ENCODE results near the gene BRME1. TPM values are rescaled to one million over a fixed set of nuclear protein-coding genes. Genes with fewer than 3 reads are reported as not detected.

BRME1 gene
- total RNA-seq, 2 donors from 2014 or later = 0.28 to 0.70 TPM

DNA sequence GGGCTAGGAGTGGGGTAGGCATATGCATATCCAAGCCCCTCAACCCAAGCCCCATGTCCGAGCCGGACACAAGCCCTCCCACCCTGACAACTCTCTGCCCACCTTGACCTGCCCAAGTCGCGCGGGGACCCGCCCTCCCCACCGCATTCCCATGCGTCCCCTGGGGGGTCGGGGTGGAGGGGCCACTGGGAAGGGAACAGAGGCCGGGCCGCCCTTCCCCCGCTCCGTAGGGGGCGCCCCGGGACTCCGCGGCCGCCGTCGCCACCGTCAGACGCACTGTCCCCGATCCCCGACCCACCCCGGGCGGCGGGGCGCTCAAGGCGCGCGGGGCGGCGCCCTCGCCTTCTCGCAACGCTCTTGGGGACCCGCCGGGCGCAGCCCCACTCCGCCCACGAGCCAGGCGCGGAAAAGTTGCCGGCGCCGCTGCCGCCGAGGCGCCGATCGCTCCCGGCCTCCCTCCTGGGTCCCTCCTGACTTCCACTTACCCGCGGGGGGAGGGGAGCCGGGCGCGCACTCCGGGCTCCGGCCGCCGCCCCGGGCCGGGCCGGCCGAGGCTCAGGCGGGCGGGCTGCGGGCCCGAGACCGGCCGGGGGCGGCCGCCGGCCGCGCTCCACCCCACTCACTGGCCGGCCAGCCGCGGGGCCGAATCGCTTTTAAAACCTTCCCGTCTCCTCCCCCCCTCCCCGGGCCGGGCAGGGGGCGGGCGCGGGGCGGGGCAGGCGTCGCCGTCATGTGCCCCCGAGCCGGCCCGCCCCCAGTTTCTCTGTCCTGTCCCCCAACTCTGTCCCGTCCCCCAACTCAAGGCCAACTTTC is 63.4 kb downstream of the BRME1 start:
- peaks cover 0 to 68% of the 10 kb centered on the region in 2 donors for H3K4me1 ChIP-seq

DNA sequence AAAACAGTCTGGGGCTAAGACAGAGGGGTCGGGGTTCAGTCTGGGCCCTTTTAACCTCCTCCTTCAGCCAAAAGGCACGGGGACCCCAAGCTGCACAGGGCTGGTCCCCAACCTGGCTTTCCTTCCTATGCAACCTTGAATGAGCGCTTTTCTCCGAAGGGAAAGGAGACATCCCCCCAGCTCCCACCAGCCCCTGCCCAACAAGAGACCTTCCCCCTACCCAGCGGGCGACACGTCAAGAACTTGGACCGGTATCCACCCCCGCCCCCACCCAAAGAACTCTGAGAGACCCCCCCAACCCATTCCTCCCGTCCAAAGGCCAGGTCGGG is 64.0 kb downstream of the BRME1 start:
- no peak for DNase-seq (ENCODE audit: low spot score)
- TF ChIP-seq, protein P1, sequence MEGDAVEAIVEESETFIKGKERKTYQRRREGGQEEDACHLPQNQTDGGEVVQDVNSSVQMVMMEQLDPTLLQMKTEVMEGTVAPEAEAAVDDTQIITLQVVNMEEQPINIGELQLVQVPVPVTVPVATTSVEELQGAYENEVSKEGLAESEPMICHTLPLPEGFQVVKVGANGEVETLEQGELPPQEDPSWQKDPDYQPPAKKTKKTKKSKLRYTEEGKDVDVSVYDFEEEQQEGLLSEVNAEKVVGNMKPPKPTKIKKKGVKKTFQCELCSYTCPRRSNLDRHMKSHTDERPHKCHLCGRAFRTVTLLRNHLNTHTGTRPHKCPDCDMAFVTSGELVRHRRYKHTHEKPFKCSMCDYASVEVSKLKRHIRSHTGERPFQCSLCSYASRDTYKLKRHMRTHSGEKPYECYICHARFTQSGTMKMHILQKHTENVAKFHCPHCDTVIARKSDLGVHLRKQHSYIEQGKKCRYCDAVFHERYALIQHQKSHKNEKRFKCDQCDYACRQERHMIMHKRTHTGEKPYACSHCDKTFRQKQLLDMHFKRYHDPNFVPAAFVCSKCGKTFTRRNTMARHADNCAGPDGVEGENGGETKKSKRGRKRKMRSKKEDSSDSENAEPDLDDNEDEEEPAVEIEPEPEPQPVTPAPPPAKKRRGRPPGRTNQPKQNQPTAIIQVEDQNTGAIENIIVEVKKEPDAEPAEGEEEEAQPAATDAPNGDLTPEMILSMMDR (IDR thresholded peaks at IDR 0.05) = no peak
- Histone ChIP-seq H3K9me3 (no peaks in the 10 kb centered on the region), H3K27me3 (no peaks in the 10 kb centered on the region), H3K4me1 (peaks cover 0 to 71% of the 10 kb centered on the region in 2 donors), H3K27ac (peak overlapping the region; percentile 98 to 100), H3K4me3 (peak overlapping the region; percentile 99 to 100), H3K36me3 (peaks cover 20% of the 10 kb centered on the region)

More for the DNA sequence above, 63.4 kb downstream of the BRME1 start:
- Histone ChIP-seq H3K36me3 (peaks cover 15% of the 10 kb centered on the region), H3K4me3 (peak overlapping the region; percentile 99 to 100), H3K27ac (peak overlapping the region; percentile 98 to 100), H3K9me3 (no peaks in the 10 kb centered on the region), H3K27me3 (no peaks in the 10 kb centered on the region)
- peak; percentile 91 for DNase-seq (ENCODE audit: low spot score)
- TF ChIP-seq, protein P1 (IDR thresholded peaks at IDR 0.05) = peak in 1 of 2 donors; percentile 31

DNA sequence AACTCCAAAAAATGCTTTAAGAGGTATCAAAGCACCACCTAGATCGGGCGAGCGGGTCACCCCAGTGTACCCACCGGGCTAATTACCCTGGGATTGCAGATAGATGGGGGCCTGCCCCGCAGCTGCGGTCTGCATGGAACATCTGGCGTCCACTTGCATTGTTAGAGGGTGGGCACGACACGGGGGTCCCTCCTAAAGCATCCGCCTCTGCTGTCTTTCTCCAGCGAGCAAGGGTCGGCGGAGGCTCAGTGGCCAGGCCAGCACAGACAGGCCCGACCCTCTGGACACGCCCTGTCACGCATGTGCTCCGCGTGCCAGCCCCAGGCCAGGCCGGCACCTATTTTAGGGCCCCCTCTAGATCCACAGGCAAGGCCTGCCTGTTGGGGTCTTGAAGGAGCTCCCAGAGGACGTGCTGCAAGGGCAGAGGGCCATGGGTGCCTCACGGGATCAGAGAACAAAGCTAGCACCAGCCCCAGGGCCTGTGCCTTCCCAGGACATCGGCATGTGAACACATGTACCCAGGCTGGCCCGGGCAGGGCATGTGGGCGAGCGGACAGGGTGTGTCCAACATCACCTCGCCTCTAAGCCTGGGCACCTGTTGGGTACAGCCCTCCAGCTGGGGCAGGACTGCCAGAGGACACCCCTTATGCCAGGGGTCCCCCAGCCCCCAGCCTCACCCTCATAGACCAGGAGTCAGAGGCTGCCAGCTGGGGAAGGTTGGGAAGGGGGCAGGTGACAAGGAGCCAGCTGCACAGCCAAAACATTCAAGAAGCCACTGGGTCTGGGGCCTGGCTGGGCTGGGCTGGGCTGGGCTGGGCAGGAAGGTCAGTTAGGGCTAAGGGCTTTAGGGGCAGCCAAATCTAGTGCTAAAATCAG is 64.6 kb downstream of the BRME1 start:
- no peaks in the 10 kb centered on the region for H3K27me3 ChIP-seq
- TF ChIP-seq, protein P1 (IDR thresholded peaks at IDR 0.05) = no peak
- peak overlapping the region; percentile 99 to 100 for H3K4me3 ChIP-seq
- H3K36me3 ChIP-seq = peaks cover 25% of the 10 kb centered on the region
- no peaks in the 10 kb centered on the region for H3K9me3 ChIP-seq
- H3K4me1 ChIP-seq = peaks cover 0 to 71% of the 10 kb centered on the region in 2 donors
- H3K27ac ChIP-seq = peak overlapping the region; percentile 98 to 100
- no peak for DNase-seq (ENCODE audit: low spot score)

DNA sequence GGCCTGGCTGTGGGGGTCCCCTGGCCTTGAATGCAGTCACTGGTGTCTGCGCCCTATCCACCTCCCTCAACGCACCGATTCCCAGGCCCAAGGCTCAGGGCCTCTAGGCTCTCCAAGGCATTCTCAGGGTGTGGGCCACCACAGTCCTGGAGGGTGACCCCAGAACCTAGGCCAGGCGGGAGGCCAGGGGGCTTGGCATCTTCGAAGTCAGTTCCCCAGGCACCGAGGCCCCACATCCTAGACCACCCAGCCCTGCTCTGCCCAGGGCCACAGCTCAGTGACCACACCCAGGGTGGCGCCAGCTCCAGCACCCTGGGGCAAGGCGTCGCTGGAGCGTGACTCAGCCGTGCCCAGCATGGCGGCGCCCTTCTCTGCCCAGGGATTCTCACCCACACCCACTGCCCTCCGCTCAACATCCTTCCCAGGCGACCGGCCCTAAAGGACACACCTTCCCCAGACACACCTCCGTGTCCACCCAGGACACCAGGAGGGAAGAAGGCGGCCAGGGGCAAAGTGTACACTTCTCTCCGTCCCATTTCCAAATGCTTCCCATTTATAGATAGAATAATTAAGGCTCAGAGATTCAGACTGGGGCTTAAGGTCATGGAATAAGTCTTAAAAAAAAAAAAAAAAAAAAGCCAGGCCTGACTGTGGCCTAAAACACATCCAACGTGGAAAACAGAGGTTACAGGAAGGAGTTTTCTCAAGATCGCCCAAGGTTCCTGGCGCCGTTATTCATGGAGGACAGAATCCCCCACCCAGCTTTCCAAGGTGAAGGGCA is 65.4 kb downstream of the BRME1 start:
- Histone ChIP-seq H3K4me3 (peak overlapping the region; percentile 99 to 100), H3K27ac (peak overlapping the region; percentile 98 to 100), H3K9me3 (no peaks in the 10 kb centered on the region), H3K27me3 (no peaks in the 10 kb centered on the region), H3K36me3 (peaks cover 33% of the 10 kb centered on the region), H3K4me1 (peaks cover 0 to 72% of the 10 kb centered on the region in 2 donors)
- TF ChIP-seq, protein P1 (IDR thresholded peaks at IDR 0.05) = no peak
- no peak for DNase-seq (ENCODE audit: low spot score)

DNA sequence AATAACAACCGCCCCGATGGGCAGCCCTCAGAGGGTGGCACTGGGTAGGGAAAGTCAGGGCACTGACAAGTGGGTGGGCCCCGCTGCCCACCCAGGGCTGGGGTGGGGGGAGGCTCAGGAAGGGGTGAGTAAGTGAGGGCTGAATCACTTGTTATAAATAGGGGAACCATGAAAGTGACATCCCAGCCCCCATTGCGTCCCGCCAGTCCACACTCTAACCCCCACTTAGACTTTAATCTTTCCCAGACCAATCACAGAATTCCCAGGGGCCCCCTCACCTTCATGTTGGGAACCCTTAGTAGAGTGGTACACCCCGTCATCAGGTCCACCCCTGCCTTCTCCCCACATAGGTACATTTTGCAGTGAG is 66.0 kb downstream of the BRME1 start:
- TF ChIP-seq, protein P1 (IDR thresholded peaks at IDR 0.05) = no peak
- no peaks in the 10 kb centered on the region for H3K9me3 ChIP-seq
- DNase-seq (ENCODE audit: low spot score) = no peak
- peak overlapping the region; percentile 98 to 100 for H3K27ac ChIP-seq
- peak overlapping the region; percentile 99 to 100 for H3K4me3 ChIP-seq
- peaks cover 0 to 78% of the 10 kb centered on the region in 2 donors for H3K4me1 ChIP-seq
- H3K27me3 ChIP-seq = no peaks in the 10 kb centered on the region
- H3K36me3 ChIP-seq = peaks cover 39% of the 10 kb centered on the region

All from right atrium auricular region (tissue), 2 donors.